Esophagus mucosa (tissue), 1 donor: ENCODE results near the gene CCDC9B. TPM values are rescaled to one million over a fixed set of nuclear protein-coding genes. Genes with fewer than 3 reads are reported as not detected.

ENCODE experiments used
- ATAC-seq: fragments of 200-7000 bp; cut with Tn5 transposase; one replicate; pipeline ENCODE4 v1.9.1; 2020
- total RNA-seq: library from RNA; stranded (reverse); gene quantifications from one replicate; pipeline ENCODE4 v1.2.4, GENCODE V29; 2023
- donor health status: DM: yes; HTN: yes; CAD: no.

The CCDC9B gene
- 21.3 TPM for total RNA-seq

DNA sequence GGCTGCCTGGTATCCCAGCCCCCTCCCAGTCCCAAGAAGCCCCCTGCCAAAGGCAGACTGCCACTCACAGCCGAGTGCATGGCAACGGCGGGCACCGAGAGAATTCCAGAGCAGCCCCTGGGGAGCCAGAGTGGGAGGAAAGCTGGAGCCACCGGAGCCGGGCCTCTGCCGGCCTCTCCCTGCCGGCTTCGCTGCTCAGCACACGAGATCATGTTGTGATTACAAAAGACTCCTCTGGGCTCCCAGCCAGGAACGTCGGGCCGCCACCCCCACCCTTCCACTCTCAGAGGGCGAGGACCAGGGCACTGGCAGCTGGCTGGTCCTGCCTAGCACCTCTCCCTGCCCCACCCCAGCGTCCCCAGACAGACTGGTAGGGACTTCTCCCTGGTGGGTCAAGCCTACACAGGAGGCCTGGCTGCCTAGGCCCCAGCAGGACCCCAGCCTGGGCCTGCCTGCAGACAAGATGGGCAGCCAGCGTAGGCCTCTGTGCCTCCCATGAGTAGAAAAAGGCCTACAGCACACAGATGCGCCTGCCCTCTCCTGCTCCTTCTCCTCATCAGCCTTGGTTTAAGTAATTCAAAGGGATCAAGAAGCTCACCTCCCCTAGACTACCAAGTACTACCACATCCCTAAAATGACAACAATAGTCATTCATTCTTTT, at the start of gene CCDC9B:
Gene CCDC9B (minus strand): TSS at position 200 of the 661 bp plus-strand sequence. CDS start 120 bp downstream, at position 80.
- peak; percentile 66 for ATAC-seq

- no peak for ATAC-seq
These were observed 49.3 kb upstream of the CCDC9B start for GRCh38 chr15:40389824-40390595.

- peak; percentile 91 for ATAC-seq
These were observed 48.4 kb upstream of the CCDC9B start for GRCh38 chr15:40388941-40389823.

DNA sequence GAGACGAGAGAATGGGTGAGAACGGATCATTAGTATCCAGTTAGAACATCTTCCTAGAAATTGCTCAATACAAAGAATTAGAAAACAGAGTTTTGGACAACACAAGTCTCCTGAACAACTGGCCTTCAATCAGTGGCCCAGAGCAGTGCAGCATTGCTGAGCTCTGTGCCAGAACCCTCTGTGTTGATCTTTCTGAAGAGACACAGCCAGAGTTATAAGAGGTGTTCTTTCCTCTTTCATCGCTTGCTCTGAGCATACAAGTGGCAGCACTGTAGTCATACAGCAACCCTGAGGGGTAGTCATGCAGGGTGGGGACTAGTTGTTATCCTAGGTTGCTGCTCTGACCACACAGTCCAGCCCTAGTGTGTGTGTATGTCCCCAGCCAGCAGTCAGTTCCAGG, 45.7 kb upstream of the CCDC9B start:
- no peak for ATAC-seq

- peak; percentile 94 for ATAC-seq
These were observed 42.1 kb upstream of the CCDC9B start, which contains the start of gene KNSTRN for GRCh38 chr15:40382580-40383456. KNSTRN (plus strand) TSS chr15:40382721; CDS start chr15:40382836, 115 bp downstream.

DNA sequence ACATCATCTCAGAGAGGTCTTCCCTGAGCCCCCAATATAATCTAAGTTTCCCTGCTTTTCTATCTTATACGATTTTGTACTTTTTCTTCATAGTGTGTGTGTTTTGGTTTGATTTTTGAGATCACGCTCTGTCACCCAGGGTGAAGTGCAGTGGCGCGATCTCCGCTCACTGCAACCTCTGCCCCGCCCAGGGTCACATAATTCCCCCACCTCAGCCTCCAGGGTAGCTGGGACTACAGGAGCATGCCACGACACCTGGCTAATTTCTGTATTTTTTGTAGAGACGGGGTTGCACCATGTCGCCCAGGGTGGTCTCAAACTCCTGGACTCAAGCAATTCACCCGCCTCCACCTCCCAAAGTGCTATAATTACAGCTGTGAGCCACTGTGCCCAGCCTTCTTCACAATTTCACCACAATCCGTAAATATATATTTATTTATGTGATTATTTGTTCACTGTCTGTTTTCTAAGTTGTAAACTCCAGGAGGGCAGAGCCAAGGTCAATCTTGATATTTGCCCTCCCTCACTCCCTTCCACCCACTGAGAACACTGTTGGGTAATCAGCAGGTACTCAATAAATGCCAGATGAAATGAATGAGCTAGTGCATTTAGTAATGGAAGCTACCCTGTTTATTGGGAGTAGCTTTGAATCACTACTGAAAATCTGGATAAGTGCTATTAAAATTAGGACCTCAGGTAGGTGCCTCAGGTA, 41.2 kb upstream of the CCDC9B start:
- no peak for ATAC-seq

DNA sequence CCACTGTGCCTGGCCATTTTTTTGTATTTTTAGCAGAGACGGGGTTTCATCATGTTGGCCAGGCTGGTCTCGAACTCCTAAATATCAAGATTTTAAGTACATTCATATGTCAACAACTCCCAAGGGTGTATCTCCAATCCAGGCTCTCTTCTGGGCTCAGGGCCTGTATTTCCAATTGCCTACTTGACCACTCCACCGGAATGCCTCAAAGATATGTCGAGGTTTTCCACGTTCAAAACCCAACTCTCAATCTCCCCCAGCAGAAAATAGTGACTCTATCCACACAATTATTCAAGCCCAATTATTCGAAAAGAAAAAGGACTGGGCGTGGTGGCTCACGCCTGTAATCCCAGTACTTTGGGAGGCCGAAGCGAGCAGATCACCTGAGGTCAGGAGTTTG, 39.9 kb upstream of the CCDC9B start:
- no peak for ATAC-seq

- ATAC-seq: peak; percentile 83
These were observed 39.1 kb upstream of the CCDC9B start for GRCh38 chr15:40379853-40380252.

DNA sequence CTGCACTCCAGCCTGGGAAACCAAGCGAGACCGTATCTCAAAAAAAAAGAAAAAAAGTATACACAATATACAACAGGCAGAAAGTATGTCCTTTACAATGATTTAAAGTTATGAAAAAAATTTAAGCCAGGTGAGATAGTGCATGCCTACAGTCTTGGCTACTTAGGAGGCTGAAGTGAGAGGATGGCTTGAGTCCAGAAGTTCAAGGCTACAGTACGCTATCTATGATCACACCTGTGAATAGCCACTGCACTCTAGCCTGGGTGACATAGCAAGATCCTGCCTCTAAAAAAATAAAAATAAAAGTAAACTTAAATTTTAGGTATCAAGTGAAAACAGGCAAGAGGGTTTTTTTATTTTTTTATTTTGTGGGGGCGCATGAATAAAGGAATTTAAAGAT, 38.6 kb upstream of the CCDC9B start:
- no peak for ATAC-seq

DNA sequence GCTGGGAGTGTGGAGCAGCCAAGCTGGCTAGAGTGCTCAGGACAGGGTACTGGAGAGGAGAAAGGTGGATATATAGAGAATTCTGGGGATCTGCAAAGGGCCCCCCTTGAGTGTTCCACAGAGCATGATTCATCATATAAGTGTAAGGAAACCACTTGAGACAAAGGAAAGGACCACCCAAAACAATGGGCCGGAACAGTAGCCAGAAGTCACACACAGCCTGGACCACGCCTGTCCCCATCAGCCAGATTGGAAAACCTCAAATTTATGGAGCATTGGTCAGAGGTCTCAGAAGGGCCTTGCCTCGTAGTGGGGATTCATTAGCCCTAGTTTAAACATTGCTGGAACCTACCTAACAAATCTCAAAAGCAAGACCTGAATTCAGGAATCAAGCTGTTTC, 36.9 kb upstream of the CCDC9B start:
- no peak for ATAC-seq

DNA sequence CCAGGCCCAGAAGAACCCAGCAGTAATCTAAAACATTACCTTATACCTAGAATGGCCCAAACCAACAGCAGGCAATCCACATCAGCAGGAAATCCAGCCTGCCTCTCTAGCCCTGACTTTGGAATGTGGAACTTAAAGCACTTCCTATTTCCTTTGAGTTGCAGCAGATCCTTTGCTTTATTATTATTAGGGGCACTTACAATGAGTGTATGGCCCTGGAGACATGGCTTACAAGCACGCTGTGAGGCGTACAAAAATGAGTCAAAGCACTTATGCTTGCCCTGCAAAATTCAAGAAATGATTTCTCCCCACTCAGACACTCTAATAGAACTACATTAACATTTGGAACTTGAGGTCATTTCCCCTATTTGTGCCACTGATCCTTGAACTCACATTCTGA, 32.2 kb upstream of the CCDC9B start:
- ATAC-seq: no peak

DNA sequence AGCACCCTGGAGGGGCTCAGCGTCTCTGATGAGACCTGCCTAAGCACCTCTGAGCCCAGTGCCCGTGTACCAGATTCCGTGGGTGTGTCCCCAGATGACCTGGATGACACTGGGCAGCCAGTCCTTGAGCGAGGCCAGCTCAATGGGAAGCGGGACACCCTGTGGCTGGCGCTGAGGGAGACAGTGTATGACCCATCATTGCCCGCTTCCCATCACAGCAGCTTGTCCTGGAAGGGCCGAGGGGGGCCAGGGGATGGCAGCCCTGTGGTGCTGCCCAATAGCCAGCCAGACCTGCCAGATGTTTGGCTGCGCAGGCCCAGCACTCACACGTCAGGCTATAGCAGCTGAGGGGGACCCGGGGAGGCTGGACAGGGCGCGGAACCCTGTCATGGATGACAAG, 29.2 kb upstream of the CCDC9B start:
- no peak for ATAC-seq

GRCh38 chr15:40369474-40369869, 28.7 kb upstream of the CCDC9B start:
- no peak for ATAC-seq

DNA sequence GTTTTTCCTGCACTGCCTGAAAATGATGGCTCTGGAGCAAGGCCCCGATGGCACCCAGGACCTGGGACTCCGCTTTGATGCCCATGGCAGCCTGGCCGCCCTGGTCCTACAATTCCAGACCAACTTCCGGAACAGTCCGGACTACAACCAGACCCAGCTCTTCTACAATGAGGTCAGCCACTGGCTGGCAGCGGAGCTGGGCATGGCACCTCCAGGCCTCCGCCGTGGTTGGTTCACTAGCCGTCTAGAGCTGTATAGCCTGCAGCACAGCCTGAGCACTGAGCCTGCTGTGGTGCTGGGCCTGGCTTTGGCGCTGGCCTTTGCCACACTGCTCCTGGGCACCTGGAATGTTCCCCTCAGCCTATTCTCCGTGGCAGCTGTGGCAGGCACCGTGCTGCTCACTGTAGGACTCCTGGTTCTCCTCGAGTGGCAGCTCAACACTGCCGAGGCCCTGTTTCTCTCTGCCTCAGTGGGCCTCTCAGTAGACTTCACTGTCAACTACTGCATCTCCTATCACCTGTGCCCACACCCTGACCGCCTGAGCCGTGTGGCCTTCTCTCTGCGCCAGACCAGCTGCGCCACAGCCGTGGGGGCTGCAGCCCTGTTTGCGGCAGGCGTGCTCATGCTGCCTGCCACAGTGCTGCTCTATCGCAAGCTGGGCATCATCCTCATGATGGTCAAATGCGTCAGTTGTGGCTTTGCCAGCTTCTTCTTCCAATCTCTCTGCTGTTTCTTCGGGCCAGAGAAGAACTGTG, 28.2 kb upstream of the CCDC9B start:
- ATAC-seq: peak; percentile 4

DNA sequence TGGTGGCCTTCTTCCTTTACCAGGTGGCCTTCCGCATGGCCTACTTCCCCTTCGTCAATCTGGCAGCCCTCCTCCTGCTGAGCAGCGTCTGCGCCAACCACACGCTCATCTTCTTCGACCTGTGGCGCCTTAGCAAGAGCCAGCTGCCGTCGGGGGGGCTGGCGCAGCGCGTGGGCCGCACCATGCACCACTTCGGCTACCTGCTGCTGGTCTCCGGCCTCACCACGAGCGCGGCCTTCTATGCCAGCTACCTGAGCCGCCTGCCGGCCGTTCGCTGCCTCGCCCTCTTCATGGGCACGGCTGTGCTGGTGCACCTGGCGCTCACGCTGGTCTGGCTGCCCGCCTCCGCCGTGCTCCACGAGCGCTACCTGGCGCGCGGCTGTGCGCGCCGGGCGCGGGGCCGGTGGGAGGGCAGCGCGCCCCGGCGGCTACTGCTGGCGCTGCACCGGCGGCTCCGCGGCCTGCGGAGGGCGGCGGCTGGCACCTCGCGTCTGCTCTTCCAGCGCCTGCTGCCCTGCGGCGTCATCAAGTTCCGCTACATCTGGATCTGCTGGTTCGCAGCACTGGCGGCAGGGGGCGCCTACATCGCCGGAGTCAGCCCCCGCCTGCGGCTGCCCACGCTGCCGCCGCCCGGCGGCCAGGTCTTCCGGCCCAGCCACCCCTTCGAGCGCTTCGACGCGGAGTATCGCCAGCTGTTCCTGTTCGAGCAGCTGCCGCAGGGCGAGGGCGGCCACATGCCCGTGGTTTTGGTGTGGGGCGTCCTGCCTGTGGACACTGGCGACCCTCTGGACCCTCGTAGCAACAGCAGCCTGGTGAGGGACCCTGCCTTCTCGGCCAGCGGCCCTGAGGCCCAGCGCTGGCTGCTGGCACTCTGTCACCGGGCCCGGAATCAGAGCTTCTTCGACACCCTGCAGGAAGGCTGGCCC, 27.2 kb upstream of the CCDC9B start:
- ATAC-seq: peak; percentile 92

DNA sequence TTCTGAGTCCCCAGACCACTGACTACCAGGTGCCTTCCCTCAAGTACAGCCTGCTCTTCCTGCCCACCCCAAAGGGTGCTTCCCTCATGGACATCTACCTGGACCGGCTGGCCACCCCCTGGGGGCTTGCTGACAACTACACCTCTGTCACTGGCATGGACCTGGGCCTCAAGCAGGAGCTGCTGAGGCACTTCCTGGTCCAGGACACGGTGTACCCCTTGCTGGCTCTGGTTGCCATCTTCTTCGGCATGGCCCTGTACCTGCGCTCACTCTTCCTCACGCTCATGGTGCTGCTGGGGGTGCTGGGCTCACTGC, 26.6 kb upstream of the CCDC9B start:
- no peak for ATAC-seq

DNA sequence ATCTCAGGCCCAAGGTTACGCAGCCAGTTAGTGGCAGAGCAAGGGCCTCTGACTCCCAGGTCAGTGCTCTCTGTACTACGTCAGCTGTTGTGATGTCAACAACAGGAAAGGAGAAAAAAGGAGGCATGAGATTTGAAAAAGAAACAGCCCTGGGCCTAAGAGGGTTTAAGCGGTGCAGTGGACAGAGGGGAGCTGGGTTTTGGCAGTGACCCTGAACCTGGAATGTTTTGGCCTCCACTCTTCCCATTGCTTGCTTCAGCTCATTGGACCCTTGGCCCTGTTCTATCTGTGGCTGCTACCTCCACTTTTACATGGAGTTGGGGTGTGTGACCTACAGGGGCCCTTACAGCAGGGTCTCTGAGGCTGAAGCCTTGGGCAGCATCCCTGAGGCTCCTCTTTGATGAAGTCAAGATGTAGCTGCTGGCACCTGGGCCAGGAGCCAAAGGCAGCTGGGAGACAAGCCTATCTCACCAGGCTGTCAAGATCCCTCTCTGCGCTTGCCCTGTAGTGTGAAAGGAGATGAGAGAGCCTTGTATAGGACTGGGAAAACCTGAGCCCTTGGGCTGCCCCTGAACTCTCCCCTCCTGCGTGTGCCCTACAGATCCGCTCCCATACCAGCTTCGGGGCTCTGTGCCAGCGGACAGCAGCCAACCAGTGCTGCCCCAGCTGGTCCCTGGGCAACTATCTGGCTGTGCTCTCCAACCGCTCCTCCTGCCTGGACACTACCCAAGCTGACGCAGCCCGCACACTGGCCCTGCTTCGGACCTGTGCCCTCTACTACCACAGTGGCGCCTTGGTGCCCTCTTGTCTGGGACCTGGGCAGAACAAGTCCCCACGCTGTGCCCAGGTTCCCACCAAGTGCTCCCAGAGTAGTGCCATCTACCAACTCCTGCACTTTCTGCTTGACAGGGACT, 26.0 kb upstream of the CCDC9B start:
- ATAC-seq: no peak

DNA sequence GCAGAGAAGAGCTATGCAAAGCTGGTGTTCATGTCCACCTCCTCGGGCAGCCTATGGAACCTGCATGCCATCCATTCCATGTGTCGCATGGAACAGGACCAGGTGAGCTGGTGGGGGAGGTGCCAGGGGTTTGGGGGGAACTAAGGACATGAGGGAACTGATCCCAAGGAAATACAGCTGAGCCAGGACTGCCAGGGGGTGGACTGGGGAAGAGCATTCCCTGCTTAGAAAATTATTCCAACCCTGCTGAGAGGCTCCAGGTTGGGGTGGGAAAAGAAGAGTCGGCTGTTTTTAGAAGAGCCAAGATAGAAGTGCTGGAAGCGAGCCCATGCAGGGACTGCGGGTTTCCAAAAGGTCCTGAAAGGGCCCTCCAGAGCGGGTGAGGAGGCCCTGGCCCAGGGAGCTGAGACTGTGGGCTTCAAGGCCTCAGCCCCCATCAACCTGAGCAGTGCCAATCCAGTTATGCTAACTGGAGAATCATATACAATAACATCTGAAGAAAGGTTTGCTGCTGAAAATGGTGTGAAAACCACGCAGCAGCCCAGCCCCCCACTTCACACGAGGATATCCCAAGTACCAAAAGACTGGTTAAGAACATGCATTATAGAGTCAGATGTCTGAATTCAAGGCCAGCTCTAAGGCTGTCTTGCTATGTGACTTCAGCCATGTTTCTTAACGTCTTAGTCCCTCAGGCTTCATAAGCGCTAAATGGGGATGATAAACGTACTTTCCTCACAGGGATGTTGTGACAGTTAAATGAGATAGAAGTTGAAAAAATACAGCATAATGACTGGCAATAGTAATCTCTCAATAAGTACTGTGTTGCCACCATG, 25.1 kb upstream of the CCDC9B start:
- ATAC-seq: no peak
